Neuronal stem cell (in vitro differentiated cells): ENCODE results near the gene PPP5C.

Source experiments
- DNase-seq: peaks from one replicate; pipeline ENCODE4 v3.0.0-alpha.2; 2013; ENCODE audit warnings: low spot score
- H2AFZ ChIP-seq: one replicate; pipeline ENCODE4 v1.6.1; 2013; ENCODE audit warnings: mild to moderate bottlenecking, low read length, inconsistent platforms
- H2AK5ac ChIP-seq: 2 replicates; pipeline ENCODE4 v1.6.1; 2013; ENCODE audit warnings: low read depth, mild to moderate bottlenecking, inconsistent platforms, low read length, moderate library complexity, mixed read lengths
- H2BK120ac ChIP-seq: 2 replicates; pipeline ENCODE4 v1.6.1; 2013; ENCODE audit warnings: low read depth, mild to moderate bottlenecking, inconsistent platforms, low read length, moderate library complexity, mixed read lengths
- H2BK12ac ChIP-seq: one replicate; pipeline ENCODE4 v1.6.1; 2013; ENCODE audit warnings: low read length, inconsistent platforms
- H2BK15ac ChIP-seq: 2 replicates; pipeline ENCODE4 v1.6.1; 2013; ENCODE audit warnings: mild to moderate bottlenecking, low read length, inconsistent platforms, mixed read lengths
- H2BK5ac ChIP-seq: one replicate; pipeline ENCODE4 v1.6.1; 2013; ENCODE audit warnings: inconsistent platforms, mild to moderate bottlenecking, low read length, moderate library complexity
- H3K14ac ChIP-seq: one replicate; pipeline ENCODE4 v1.6.1; 2013; ENCODE audit warnings: low read length, inconsistent platforms
- H3K18ac ChIP-seq: 2 replicates; pipeline ENCODE4 v1.6.1; 2013; ENCODE audit warnings: low read length, inconsistent platforms
- H3K23ac ChIP-seq: 2 replicates; pipeline ENCODE4 v1.6.1; 2013; ENCODE audit warnings: low read depth, mild to moderate bottlenecking, mixed read lengths, low read length, inconsistent platforms; ENCODE audit not compliant: poor library complexity
- H3K27ac ChIP-seq: replicated peaks from 3 replicates; pipeline ENCODE4 v1.5.1; 2013; ENCODE audit warnings: low read length, inconsistent platforms
- H3K27me3 ChIP-seq, 3 experiments: 2 replicates each; pipeline ENCODE4 v1.6.1; 2013; ENCODE audit warnings: low read length in 3 of 3, mild to moderate bottlenecking in 2 of 3, inconsistent platforms in 1 of 3, low read depth in 1 of 3, mixed read lengths in 1 of 3, moderate library complexity in 1 of 3; ENCODE audit not compliant: control insufficient read depth in 3 of 3, insufficient read depth in 3 of 3
- H3K36me3 ChIP-seq, 2 donors: replicated peaks in 1 of 2; 2 replicates each; pipeline ENCODE4 v1.6.1; 2013; ENCODE audit warnings: low read length in 2 of 2; ENCODE audit not compliant: control insufficient read depth in 2 of 2, insufficient read depth in 2 of 2
- H3K4ac ChIP-seq: 2 replicates; pipeline ENCODE4 v1.6.1; 2013; ENCODE audit warnings: inconsistent platforms, mild to moderate bottlenecking, low read length, moderate library complexity
- H3K4me1 ChIP-seq, 2 donors: 1 replicate in 1 of 2; 2 replicates in 1 of 2; pipeline ENCODE4 v1.6.1; 2013; ENCODE audit warnings: low read length in 2 of 2, low read depth in 1 of 2; ENCODE audit not compliant: control insufficient read depth in 2 of 2, insufficient read depth in 1 of 2
- H3K4me2 ChIP-seq: one replicate; pipeline ENCODE4 v1.6.1; 2013; ENCODE audit warnings: mild to moderate bottlenecking, low read length, inconsistent platforms; ENCODE audit not compliant: insufficient read depth, poor library complexity, severe bottlenecking
- H3K4me3 ChIP-seq, 2 donors: 2 replicates each; pipeline ENCODE4 v1.5.1; 2013; ENCODE audit warnings: low read length in 2 of 2, mild to moderate bottlenecking in 2 of 2, inconsistent platforms in 1 of 2, moderate library complexity in 1 of 2
- H3K79me1 ChIP-seq: one replicate; pipeline ENCODE4 v1.6.1; 2013; ENCODE audit warnings: low read depth, mild to moderate bottlenecking, inconsistent platforms, low read length, moderate library complexity
- H3K9ac ChIP-seq: one replicate; pipeline ENCODE4 v1.6.1; 2013; ENCODE audit warnings: mild to moderate bottlenecking, low read depth, low read length, inconsistent platforms; ENCODE audit not compliant: poor library complexity
- H3K9me3 ChIP-seq, 2 donors: replicated peaks in 1 of 2; 2 replicates each; pipeline versions ENCODE3 to v1.6.1; 2013; ENCODE audit warnings: low read length in 2 of 2, mild to moderate bottlenecking in 2 of 2, inconsistent platforms in 1 of 2, low read depth in 1 of 2, mixed read lengths in 1 of 2, moderate library complexity in 1 of 2; ENCODE audit not compliant: control insufficient read depth in 2 of 2, insufficient read depth in 1 of 2
- H4K8ac ChIP-seq: one replicate; pipeline ENCODE4 v1.6.1; 2013; ENCODE audit warnings: low read depth, mild to moderate bottlenecking, inconsistent platforms, low read length, moderate library complexity
- H4K91ac ChIP-seq: one replicate; pipeline ENCODE4 v1.6.1; 2013; ENCODE audit warnings: low read length, low read depth, mild to moderate bottlenecking, inconsistent platforms; ENCODE audit not compliant: poor library complexity
- WGBS, 2 donors: extraction: QIAGEN DNeasy Blood & Tissue Kit; methylation state at CpG; one replicate each; pipeline ENCODE4 v1.1.7; 2013; ENCODE audit warnings: missing lambda C conversion rate in 2 of 2, mixed read lengths in 1 of 2; ENCODE audit not compliant: insufficient read length in 2 of 2, insufficient replicate concordance in 1 of 2; ENCODE audit errors: extremely low coverage in 2 of 2; 5-methylcytosine and 5-hydroxymethylcytosine counted together

The PPP5C gene

GRCh38 chr19:46340051-46340659 lies 6.7 kb upstream of the PPP5C start:
- no peaks in the 10 kb centered on the region for H3K27me3 ChIP-seq
- peaks cover 6 to 9% of the 10 kb centered on the region in 2 donors for H3K4me1 ChIP-seq

GRCh38 chr19:46341937-46342336 lies 5.0 kb upstream of the PPP5C start:
- WGBS, 2 donors: no CpG with 5 or more reads among the region's 3 CpGs
- Histone ChIP-seq H2BK15ac (no peak overlapping the region), H4K8ac (no peak overlapping the region), H2AK5ac (no peak overlapping the region), H3K4me1 (peaks cover 9% of the 10 kb centered on the region in 2 donors), H3K4me2 (no peak overlapping the region), H3K79me1 (no peaks in the 10 kb centered on the region), H3K9ac (no peak overlapping the region), H4K91ac (no peak overlapping the region), H3K27ac (no peak overlapping the region), H3K36me3 (peaks cover 0 to 6% of the 10 kb centered on the region in 2 donors), H3K14ac (no peak overlapping the region), H3K23ac (no peak overlapping the region), H2BK5ac (no peak overlapping the region), H3K4me3 (no peak overlapping the region), H3K4ac (no peak overlapping the region), H3K18ac (no peak overlapping the region), H3K9me3 (peaks cover 0 to 2% of the 10 kb centered on the region in 2 donors), H2BK12ac (no peak overlapping the region), H3K27me3 (no peaks in the 10 kb centered on the region), H2BK120ac (no peak overlapping the region), H2AFZ (no peak overlapping the region)
- DNase-seq: no peak

More at GRCh38 chr19:46340051-46340659, 6.7 kb upstream of the PPP5C start:
- H2BK5ac ChIP-seq: peak overlapping the region; percentile 19
- H3K79me1 ChIP-seq: no peaks in the 10 kb centered on the region
- no peak overlapping the region for H3K4me2 ChIP-seq
- no peak overlapping the region for H2BK120ac ChIP-seq
- no peak overlapping the region for H2AK5ac ChIP-seq
- H2AFZ ChIP-seq: no peak overlapping the region
- no peak overlapping the region for H3K18ac ChIP-seq
- no peak overlapping the region for H2BK15ac ChIP-seq
- H3K4ac ChIP-seq: no peak overlapping the region
- no peak overlapping the region for H4K91ac ChIP-seq
- H3K9ac ChIP-seq: no peak overlapping the region
- peaks cover 0 to 2% of the 10 kb centered on the region in 2 donors for H3K9me3 ChIP-seq
- H4K8ac ChIP-seq: no peak overlapping the region
- peaks cover 0 to 6% of the 10 kb centered on the region in 2 donors for H3K36me3 ChIP-seq
- H3K23ac ChIP-seq: no peak overlapping the region
- no peak overlapping the region for H3K14ac ChIP-seq
- WGBS, 2 donors: no CpG with 5 or more reads among the region's 11 CpGs
- DNase-seq: no peak
- no peak overlapping the region for H3K27ac ChIP-seq
- no peak overlapping the region for H2BK12ac ChIP-seq
- no peak overlapping the region for H3K4me3 ChIP-seq

- H3K27ac ChIP-seq: no peak overlapping the region
- H4K91ac ChIP-seq: no peak overlapping the region
- no peak overlapping the region for H3K4me3 ChIP-seq
- H2BK15ac ChIP-seq: no peak overlapping the region
- H3K23ac ChIP-seq: no peak overlapping the region
- H3K4me2 ChIP-seq: no peak overlapping the region
- peaks cover 2 to 14% of the 10 kb centered on the region in 2 donors for H3K4me1 ChIP-seq
- H3K27me3 ChIP-seq: no peaks in the 10 kb centered on the region
- H2AK5ac ChIP-seq: no peak overlapping the region
- no peak overlapping the region for H2BK12ac ChIP-seq
- WGBS, 2 donors: no CpG with 5 or more reads among the region's 1 CpG
- H3K36me3 ChIP-seq: peaks cover 8 to 11% of the 10 kb centered on the region in 2 donors
- no peak overlapping the region for H3K14ac ChIP-seq
- H2BK5ac ChIP-seq: no peak overlapping the region
- no peak overlapping the region for H3K4ac ChIP-seq
- H3K18ac ChIP-seq: no peak overlapping the region
- no peak overlapping the region for H3K9ac ChIP-seq
- H3K79me1 ChIP-seq: peaks cover 7% of the 10 kb centered on the region
- no peak overlapping the region for H2AFZ ChIP-seq
- no peaks in the 10 kb centered on the region for H3K9me3 ChIP-seq
- DNase-seq: no peak
- H2BK120ac ChIP-seq: no peak overlapping the region
- no peak overlapping the region for H4K8ac ChIP-seq
Measured at GRCh38 chr19:46344363-46344762, 2.5 kb upstream of the PPP5C start.

GRCh38 chr19:46345157-46345556 lies 1.7 kb upstream of the PPP5C start:
- Histone ChIP-seq H3K79me1 (peaks cover 12% of the 10 kb centered on the region), H3K23ac (no peak overlapping the region), H3K36me3 (peaks cover 7 to 15% of the 10 kb centered on the region in 2 donors), H2AK5ac (no peak overlapping the region), H3K4me1 (peaks cover 0 to 12% of the 10 kb centered on the region in 2 donors), H3K27me3 (no peaks in the 10 kb centered on the region), H2BK5ac (no peak overlapping the region), H3K9me3 (no peaks in the 10 kb centered on the region), H2BK12ac (no peak overlapping the region), H3K27ac (no peak overlapping the region), H3K14ac (no peak overlapping the region), H3K4me3 (no peak overlapping the region), H2AFZ (no peak overlapping the region), H3K4me2 (no peak overlapping the region), H2BK15ac (no peak overlapping the region), H2BK120ac (no peak overlapping the region), H4K8ac (no peak overlapping the region), H3K9ac (no peak overlapping the region), H3K18ac (no peak overlapping the region), H3K4ac (no peak overlapping the region), H4K91ac (no peak overlapping the region)
- DNase-seq: no peak
- WGBS, 2 donors: no CpG with 5 or more reads among the region's 5 CpGs
